HEK293 (cell line): ENCODE data around the gene C19orf33.
A peak's percentile ranks its signal among the peaks of the same experiment; 100 is the strongest.
"Not testable (repeated sequence)": the region's sequence is repeated elsewhere in the genome, so short reads cannot be mapped to it uniquely, and the experiment has no call there.

ENCODE experiments used
- CTCF ChIA-PET: fragments of 350-600 bp; formaldehyde crosslinking; extraction: SDS; loops from one replicate; lab custom pipeline; 2021; ENCODE audit warnings: antibody characterized with exemption; lab: Yijun Ruan, JAX
- POLR2A ChIA-PET: fragments of 300-600 bp; formaldehyde crosslinking; extraction: SDS; loops from one replicate; lab custom pipeline; 2020; ENCODE audit warnings: antibody characterized with exemption, inconsistent platforms; lab: Yijun Ruan, JAX
- H3K27ac ChIP-seq: fragments of 200-500 bp; sonication (Bioruptor generic); 2 replicates; pipeline ENCODE4 v1.5.1; 2014; ENCODE audit warnings: low read depth, low read length, control low read depth, inconsistent platforms; ENCODE audit errors: extremely low read depth
- H3K36me3 ChIP-seq, 2 experiments: fragments of 200-500 bp in 1 of 2; sonication (Bioruptor generic) in 1 of 2; 1 replicate in 1 of 2; 2 replicates in 1 of 2; pipeline ENCODE4 v1.5.1; 2014 to 2017; ENCODE audit warnings: inconsistent platforms in 2 of 2, low read length in 2 of 2; ENCODE audit not compliant: control insufficient read depth in 2 of 2, insufficient read depth in 1 of 2
- H3K4me1 ChIP-seq: fragments of 200-500 bp; sonication (Bioruptor generic); 2 replicates; pipeline ENCODE4 v1.5.1; 2014; ENCODE audit warnings: mild to moderate bottlenecking, low read length, inconsistent platforms; ENCODE audit not compliant: control insufficient read depth, insufficient read depth
- H3K4me3 ChIP-seq: 2 replicates; pipeline ENCODE4 v1.5.1; 2011; ENCODE audit warnings: low read depth, mild to moderate bottlenecking, control low read depth, low read length, moderate library complexity
- H3K9me3 ChIP-seq: fragments of 200-500 bp; sonication (Bioruptor generic); 2 replicates; pipeline ENCODE4 v1.5.1; 2014; ENCODE audit warnings: low read depth, low read length, inconsistent platforms; ENCODE audit not compliant: control insufficient read depth, insufficient read depth
- GLI2 ChIP-seq: fragments of 450-650 bp; formaldehyde crosslinking; IDR thresholded peaks from 2 replicates; pipeline ENCODE4; 2017; ENCODE audit warnings: missing biosample characterization, missing genetic modification characterization, low read depth, borderline replicate concordance
- GLIS2 ChIP-seq: fragments of 450-650 bp; formaldehyde crosslinking; IDR thresholded peaks from 2 replicates; pipeline ENCODE4 v1.5.1; 2016; ENCODE audit warnings: missing biosample characterization, missing genetic modification characterization
- KLF1 ChIP-seq: fragments of 450-650 bp; formaldehyde crosslinking; IDR thresholded peaks from 2 replicates; pipeline ENCODE4 v1.5.1; 2016; ENCODE audit warnings: missing biosample characterization, missing genetic modification characterization
- KLF7 ChIP-seq: fragments of 450-650 bp; formaldehyde crosslinking; IDR thresholded peaks from 2 replicates; pipeline ENCODE4 v1.5.1; 2016; ENCODE audit warnings: missing biosample characterization, missing genetic modification characterization, borderline replicate concordance
- SCRT1 ChIP-seq: fragments of 450-650 bp; formaldehyde crosslinking; IDR thresholded peaks from 2 replicates; pipeline ENCODE4 v1.5.1; 2016; ENCODE audit warnings: missing biosample characterization, missing genetic modification characterization, borderline replicate concordance
- SCRT2 ChIP-seq: fragments of 450-650 bp; formaldehyde crosslinking; IDR thresholded peaks from 2 replicates; pipeline ENCODE4 v1.5.1; 2016; ENCODE audit warnings: missing biosample characterization, missing genetic modification characterization
- ZBTB48 ChIP-seq: fragments of 450-650 bp; formaldehyde crosslinking; IDR thresholded peaks from 2 replicates; pipeline ENCODE4 v1.5.1; 2016; ENCODE audit warnings: missing biosample characterization, missing genetic modification characterization
- ZNF169 ChIP-seq: fragments of 450-650 bp; formaldehyde crosslinking; IDR thresholded peaks from 2 replicates; pipeline ENCODE4 v1.5.1; 2016; ENCODE audit warnings: missing biosample characterization, missing genetic modification characterization
- ZNF175 ChIP-seq: fragments of 450-650 bp; formaldehyde crosslinking; IDR thresholded peaks from 2 replicates; pipeline ENCODE4 v1.5.1; 2016; ENCODE audit warnings: missing biosample characterization, missing genetic modification characterization
- ZNF211 ChIP-seq: fragments of 450-650 bp; formaldehyde crosslinking; IDR thresholded peaks from 2 replicates; pipeline ENCODE4 v1.5.1; 2016; ENCODE audit warnings: low read depth, missing biosample characterization, missing genetic modification characterization
- ZNF274 ChIP-seq, 2 experiments: fragments of 200-500 bp in 1 of 2; fragments of 450-650 bp in 1 of 2; sonication (Bioruptor generic) in 1 of 2; formaldehyde crosslinking in 1 of 2; IDR thresholded peaks; 2 replicates each; pipeline versions ENCODE4 v1.5.1 to v1.6.1; 2014 to 2016; ENCODE audit warnings: borderline replicate concordance in 1 of 2, inconsistent platforms in 1 of 2, low read length in 1 of 2, missing biosample characterization in 1 of 2, missing genetic modification characterization in 1 of 2
- ZNF292 ChIP-seq: fragments of 450-650 bp; formaldehyde crosslinking; IDR thresholded peaks from 2 replicates; pipeline ENCODE4 v1.5.1; 2016; ENCODE audit warnings: low read depth, missing biosample characterization, missing genetic modification characterization, borderline replicate concordance
- ZNF335 ChIP-seq: fragments of 450-650 bp; formaldehyde crosslinking; conservative IDR thresholded peaks from 2 replicates; pipeline ENCODE4 v1.5.1; 2016; ENCODE audit warnings: missing biosample characterization, missing genetic modification characterization
- ZNF488 ChIP-seq: fragments of 450-650 bp; formaldehyde crosslinking; IDR thresholded peaks from 2 replicates; pipeline ENCODE4 v1.5.1; 2016; ENCODE audit warnings: missing biosample characterization, missing genetic modification characterization
- ZNF549 ChIP-seq: fragments of 450-650 bp; IDR thresholded peaks from 2 replicates; pipeline ENCODE4 v1.5.1; 2018; ENCODE audit warnings: missing biosample characterization, missing genetic modification characterization, mild to moderate bottlenecking, inconsistent platforms, moderate library complexity
- ZNF560 ChIP-seq: fragments of 450-650 bp; formaldehyde crosslinking; IDR thresholded peaks from 2 replicates; pipeline ENCODE4 v1.5.1; 2017; ENCODE audit warnings: missing biosample characterization, missing genetic modification characterization, borderline replicate concordance
- ZNF596 ChIP-seq: fragments of 450-650 bp; IDR thresholded peaks from 2 replicates; pipeline ENCODE4 v1.5.0; 2018; ENCODE audit warnings: missing biosample characterization, mild to moderate bottlenecking, missing genetic modification characterization, moderate library complexity
- ZNF600 ChIP-seq: fragments of 450-650 bp; formaldehyde crosslinking; IDR thresholded peaks from 2 replicates; pipeline ENCODE4 v1.5.1; 2016; ENCODE audit warnings: missing biosample characterization, missing genetic modification characterization
- ZNF624 ChIP-seq: fragments of 450-650 bp; formaldehyde crosslinking; IDR thresholded peaks from 2 replicates; pipeline ENCODE4 v1.5.1; 2017; ENCODE audit warnings: missing biosample characterization, missing genetic modification characterization
- ZNF670 ChIP-seq: fragments of 450-650 bp; formaldehyde crosslinking; IDR thresholded peaks from 2 replicates; pipeline ENCODE4 v1.5.1; 2016; ENCODE audit warnings: missing biosample characterization, missing genetic modification characterization, low read depth
- ZNF777 ChIP-seq: fragments of 450-650 bp; formaldehyde crosslinking; IDR thresholded peaks from 2 replicates; pipeline ENCODE4 v1.5.1; 2017; ENCODE audit warnings: missing biosample characterization, missing genetic modification characterization, borderline replicate concordance
- ZSCAN4 ChIP-seq: fragments of 450-650 bp; formaldehyde crosslinking; IDR thresholded peaks from 2 replicates; pipeline ENCODE4 v1.5.1; 2017; ENCODE audit warnings: missing biosample characterization, missing genetic modification characterization
- ZSCAN5A ChIP-seq: fragments of 450-650 bp; formaldehyde crosslinking; IDR thresholded peaks from 2 replicates; pipeline ENCODE4 v1.5.1; 2016; ENCODE audit warnings: missing biosample characterization, missing genetic modification characterization

Gene C19orf33

GRCh38 chr19:38255383-38256014, 48.6 kb upstream of the C19orf33 start (continued):
- TF ChIP-seq ZNF670 (tag by site-specific recombination), result no peak
- no peak for TF ChIP-seq ZNF292 (tag by site-specific recombination)
- no peak for TF ChIP-seq KLF7
- no peak for TF ChIP-seq ZNF624
- TF ChIP-seq GLIS2 (tag by site-specific recombination), result no peak
- no peak for TF ChIP-seq ZNF274 (IDR thresholded peaks at IDR 0.05; ENCODE audit: low read length)
- TF ChIP-seq ZNF274 (tag by site-specific recombination; IDR thresholded peaks at IDR 0.05; ENCODE audit: borderline replicate concordance), result no peak
- TF ChIP-seq ZNF175 (tag by site-specific recombination), result no peak
- no peak for TF ChIP-seq ZBTB48 (tag by site-specific recombination)
- 0 out of 2 replicates have a peak, but pooled peaks have one; percentile 35 for TF ChIP-seq ZNF600 (tag by site-specific recombination)
- no peak for TF ChIP-seq ZNF488 (tag by site-specific recombination)
- TF ChIP-seq, all 188 proteins: peak for 6

GRCh38 chr19:38261942-38262341, 42.1 kb upstream of the C19orf33 start:
- not testable (repeated sequence) for H3K9me3 ChIP-seq, H3K27ac ChIP-seq, H3K36me3 ChIP-seq, H3K4me3 ChIP-seq
- ChIA-PET CTCF (interaction anchor here (0.5 kb wide), 1 partner anchor 144 kb away, joined by 3 read pairs; no protein-coding TSS in a partner anchor), POLR2A (interaction anchor here (0.7 kb wide), 1 partner anchor 355 kb away, joined by 5 read pairs; the partner anchor contains the start of genes SIPA1L3 and WDR87)
- H3K4me1 ChIP-seq, result peaks cover 28% of the 10 kb centered on the region

GRCh38 chr19:38262585-38263268, 41.3 kb upstream of the C19orf33 start:
- ChIA-PET POLR2A (interaction anchor here (1.4 kb wide), 1 partner anchor 111 kb away, joined by 4 read pairs; the partner anchor contains the start of gene PSMD8), CTCF (interaction anchor here (0.5 to 1.7 kb wide), 2 partner anchors 13 to 143 kb away, joined by 3 to 5 read pairs; no protein-coding TSS in a partner anchor)
- no peaks in the 10 kb centered on the region; a peak in 1 of 3 replicates for H3K36me3 ChIP-seq
- no peak overlapping the region for H3K27ac ChIP-seq
- no peak overlapping the region for H3K4me3 ChIP-seq
- H3K4me1 ChIP-seq, result peaks cover 35% of the 10 kb centered on the region
- no peak for TF ChIP-seq ZNF549
- no peak for TF ChIP-seq ZNF211 (tag by site-specific recombination)
- TF ChIP-seq ZNF596 (tag by site-specific recombination), result no peak
- no peak for TF ChIP-seq ZSCAN4 (tag by site-specific recombination)
- peak; percentile 96 for TF ChIP-seq SCRT2 (tag by site-specific recombination)
- TF ChIP-seq ZNF169, result peak; percentile 6; the same call in 1 of the 2 replicates
- TF ChIP-seq ZSCAN5A (tag by site-specific recombination), result no peak
- no peak for TF ChIP-seq GLI2 (tag by site-specific recombination)
- peak; percentile 69 for TF ChIP-seq KLF1
- TF ChIP-seq ZNF777 (tag by site-specific recombination), result no peak
- no peak for TF ChIP-seq ZNF560
- peak; percentile 95 for TF ChIP-seq SCRT1 (tag by site-specific recombination)
- no peak for TF ChIP-seq ZNF335 (tag by site-specific recombination)
- H3K9me3 ChIP-seq, result no peaks in the 10 kb centered on the region
